Activated B cell treated with CpG ODN at 0.5 μM for 24 hours (primary cell): Measurements from ENCODE around the gene GSG1L. TPM values are rescaled to one million over a fixed set of nuclear protein-coding genes. Genes with fewer than 3 reads are reported as not detected.

Experiments used
- ATAC-seq: fragments of 200-7000 bp; cut with Tn5 transposase; one replicate; pipeline ENCODE4 v1.10.0; 2021; ENCODE audit warnings: low read depth, mild to moderate bottlenecking, moderate library complexity
- CTCF ChIA-PET: fragments of 350-600 bp; sonication (Branson Sonifier 250); formaldehyde crosslinking; loops from one replicate; lab custom pipeline; 2021; ENCODE audit warnings: antibody characterized with exemption; lab: Charles Lee
- POLR2A ChIA-PET: fragments of 350-600 bp; sonication (Branson Sonifier 250); formaldehyde crosslinking; loops from one replicate; lab custom pipeline; 2021; ENCODE audit warnings: antibody characterized with exemption; lab: Charles Lee
- DNase-seq: peaks from one replicate; pipeline ENCODE4 v3.0.0; 2022
- H3K27ac Mint-ChIP-seq: one replicate; pipeline ENCODE4 v1.8.0; 2020; ENCODE audit warnings: mixed read lengths
- H3K27me3 Mint-ChIP-seq: one replicate; pipeline ENCODE4 v1.8.0; 2021; ENCODE audit warnings: mixed read lengths
- H3K36me3 Mint-ChIP-seq: one replicate; pipeline ENCODE4 v1.8.0; 2021; ENCODE audit warnings: low read depth, mixed read lengths
- H3K4me1 Mint-ChIP-seq: one replicate; pipeline ENCODE4 v1.8.0; 2021; ENCODE audit warnings: mixed read lengths
- H3K4me3 Mint-ChIP-seq: one replicate; pipeline ENCODE4 v1.8.0; 2020; ENCODE audit warnings: mild to moderate bottlenecking, mixed read lengths
- H3K9me3 Mint-ChIP-seq: one replicate; pipeline ENCODE4 v1.8.0; 2020; ENCODE audit warnings: mixed read lengths
- CTCF ChIP-seq: fragments of 200-600 bp; IDR thresholded peaks from one replicate; pipeline ENCODE4 v1.8.0; 2022; ENCODE audit warnings: antibody characterized with exemption, mild to moderate bottlenecking
- intact Hi-C: fragments of 100-400 bp; cut with micrococcal nuclease; formaldehyde crosslinking; loops from one replicate; pipeline ENCODE4 v1.15.1; 2024
- total RNA-seq: library from RNA; stranded (reverse); gene quantifications from 2 replicates; pipeline ENCODE4 v1.2.3, GENCODE V29; 2022

The GSG1L gene
- total RNA-seq, 1 donor from 2014 or later, result not detected

- CTCF ChIA-PET, result no interaction called here
- ATAC-seq (no peak), DNase-seq (no peak)
- intact Hi-C loops, result no loop called here
- Mint-ChIP-seq H3K27me3 (no peaks in the 10 kb centered on the region), H3K4me1 (no peaks in the 10 kb centered on the region), H3K4me3 (no peak overlapping the region), H3K27ac (no peak overlapping the region), H3K36me3 (peaks cover 8% of the 10 kb centered on the region), H3K9me3 (no peaks in the 10 kb centered on the region)
- TF ChIP-seq CTCF, result no peak
- POLR2A ChIA-PET, result no interaction called here
Measured at GRCh38 chr16:27780468-27781194, 282.9 kb downstream of the GSG1L start.

- no peaks in the 10 kb centered on the region for H3K27me3 Mint-ChIP-seq
- ChIA-PET CTCF (no interaction called here), POLR2A (no interaction called here)
- no peaks in the 10 kb centered on the region for H3K9me3 Mint-ChIP-seq
- no peak overlapping the region for H3K4me3 Mint-ChIP-seq
- ATAC-seq, result no peak
- no peak for TF ChIP-seq CTCF
- no peak for DNase-seq
- intact Hi-C loops, result no loop called here
- no peaks in the 10 kb centered on the region for H3K4me1 Mint-ChIP-seq
- peaks cover 10% of the 10 kb centered on the region for H3K36me3 Mint-ChIP-seq
- no peak overlapping the region for H3K27ac Mint-ChIP-seq
Measured at GRCh38 chr16:27779641-27780164, 283.8 kb downstream of the GSG1L start.

GRCh38 chr16:27778926-27779570, 284.5 kb downstream of the GSG1L start:
- no peak for TF ChIP-seq CTCF
- POLR2A ChIA-PET, result no interaction called here
- intact Hi-C loops, result no loop called here
- Mint-ChIP-seq H3K9me3 (no peaks in the 10 kb centered on the region), H3K27ac (no peak overlapping the region), H3K4me1 (no peaks in the 10 kb centered on the region), H3K36me3 (peaks cover 12% of the 10 kb centered on the region), H3K4me3 (no peak overlapping the region), H3K27me3 (no peaks in the 10 kb centered on the region)
- ATAC-seq (no peak), DNase-seq (no peak)
- CTCF ChIA-PET, result no interaction called here

GRCh38 chr16:27778171-27778925, 285.2 kb downstream of the GSG1L start:
- H3K4me1 Mint-ChIP-seq, result no peaks in the 10 kb centered on the region
- intact Hi-C loops, result no loop called here
- H3K4me3 Mint-ChIP-seq, result no peak overlapping the region
- no peak overlapping the region for H3K27ac Mint-ChIP-seq
- CTCF ChIA-PET, result no interaction called here
- TF ChIP-seq CTCF, result no peak
- peaks cover 15% of the 10 kb centered on the region for H3K36me3 Mint-ChIP-seq
- no peaks in the 10 kb centered on the region for H3K9me3 Mint-ChIP-seq
- no peak for ATAC-seq
- no peaks in the 10 kb centered on the region for H3K27me3 Mint-ChIP-seq
- POLR2A ChIA-PET, result no interaction called here
- DNase-seq, result no peak

DNA sequence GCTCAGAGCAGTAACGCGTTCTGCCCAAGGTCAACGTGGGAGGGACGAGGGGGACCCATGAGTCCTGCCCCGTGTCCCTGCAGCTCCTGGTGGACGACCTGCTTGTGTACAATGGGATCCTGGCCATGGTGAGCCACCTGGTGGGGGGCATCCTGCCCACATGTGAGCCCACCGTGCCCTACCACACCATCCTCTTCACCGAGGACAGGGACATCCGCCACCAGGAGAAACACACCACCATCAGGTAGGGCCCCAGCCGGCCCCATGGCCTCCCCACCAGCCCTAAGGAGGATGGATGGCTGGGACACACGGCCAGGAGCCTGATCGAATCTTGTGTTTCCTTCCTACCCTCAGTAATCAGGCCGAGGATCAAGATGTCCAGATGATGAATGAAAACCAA, 286.0 kb downstream of the GSG1L start:
- Mint-ChIP-seq H3K27ac (no peak overlapping the region), H3K9me3 (no peaks in the 10 kb centered on the region), H3K36me3 (peaks cover 18% of the 10 kb centered on the region), H3K27me3 (no peaks in the 10 kb centered on the region), H3K4me3 (no peak overlapping the region), H3K4me1 (no peaks in the 10 kb centered on the region)
- ChIA-PET POLR2A (no interaction called here), CTCF (no interaction called here)
- TF ChIP-seq CTCF, result no peak
- intact Hi-C loops, result no loop called here
- DNase-seq (no peak), ATAC-seq (no peak)
